Cerebellar cortex (tissue), 1 donor: Measurements from ENCODE around the gene IL1R1.

Experiments
- DNase-seq: peaks from one replicate; pipeline ENCODE4 v3.0.0-alpha.2; 2015; ENCODE audit warnings: low spot score

The IL1R1 gene

DNA sequence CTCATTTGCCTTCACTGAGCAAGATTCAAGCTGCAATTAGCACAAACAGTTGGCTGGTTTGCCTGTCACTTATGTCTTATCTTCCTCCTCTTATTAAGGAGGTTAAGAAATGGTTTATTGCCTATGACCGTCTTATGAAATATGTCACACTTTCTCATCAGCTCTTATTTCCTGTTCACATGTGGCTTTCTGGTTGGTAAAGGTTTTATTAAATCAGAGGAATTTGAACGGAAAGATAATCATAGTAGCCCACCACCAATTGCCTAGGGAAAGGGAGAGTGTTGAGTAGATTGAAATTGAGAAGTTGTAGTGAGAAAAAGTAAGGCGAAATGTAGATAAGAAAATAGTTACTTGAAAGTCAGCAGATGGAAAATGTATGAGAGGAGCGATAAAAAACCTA is 4.2 kb upstream of the IL1R1 start:
- no peak for DNase-seq

DNA sequence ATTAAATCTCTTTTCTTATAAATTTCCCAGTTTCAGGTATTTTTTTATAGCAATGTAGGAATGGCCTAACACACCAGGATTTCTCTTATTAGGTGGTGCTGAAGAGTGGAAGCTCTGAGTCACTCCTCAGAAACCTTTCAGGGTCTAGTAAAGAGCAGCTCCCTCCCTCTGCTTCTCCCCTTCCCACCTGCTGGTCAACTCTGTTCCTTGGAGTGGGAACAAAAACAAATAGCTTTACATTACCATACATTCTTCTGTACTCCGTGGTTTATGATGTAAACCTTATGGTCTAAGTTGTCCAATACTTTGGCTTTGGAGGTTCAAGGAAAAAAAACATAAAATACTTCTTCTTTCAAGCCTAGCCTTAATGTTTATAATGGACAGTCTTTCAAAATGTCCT is 2.7 kb upstream of the IL1R1 start:
- DNase-seq: no peak

DNA sequence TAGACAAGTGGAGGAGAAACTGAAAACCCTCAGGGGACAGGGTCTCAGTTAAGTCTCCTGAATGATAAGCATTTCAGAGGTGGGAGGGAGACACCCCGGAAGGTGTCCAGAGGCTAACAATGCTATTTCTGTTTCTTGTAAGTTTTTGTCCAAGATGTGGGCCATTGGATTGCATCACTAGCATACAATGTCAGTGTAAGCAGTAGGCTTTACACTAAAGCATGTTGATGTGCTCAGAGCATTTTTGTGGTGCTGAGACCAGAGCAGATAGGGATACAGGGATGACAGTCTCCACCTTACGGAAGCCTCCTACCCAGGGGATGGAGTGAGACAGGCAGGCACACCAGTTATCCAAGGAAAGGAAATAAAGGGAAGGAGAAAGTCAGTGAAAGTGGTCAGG is 2.2 kb upstream of the IL1R1 start:
- no peak for DNase-seq

DNA sequence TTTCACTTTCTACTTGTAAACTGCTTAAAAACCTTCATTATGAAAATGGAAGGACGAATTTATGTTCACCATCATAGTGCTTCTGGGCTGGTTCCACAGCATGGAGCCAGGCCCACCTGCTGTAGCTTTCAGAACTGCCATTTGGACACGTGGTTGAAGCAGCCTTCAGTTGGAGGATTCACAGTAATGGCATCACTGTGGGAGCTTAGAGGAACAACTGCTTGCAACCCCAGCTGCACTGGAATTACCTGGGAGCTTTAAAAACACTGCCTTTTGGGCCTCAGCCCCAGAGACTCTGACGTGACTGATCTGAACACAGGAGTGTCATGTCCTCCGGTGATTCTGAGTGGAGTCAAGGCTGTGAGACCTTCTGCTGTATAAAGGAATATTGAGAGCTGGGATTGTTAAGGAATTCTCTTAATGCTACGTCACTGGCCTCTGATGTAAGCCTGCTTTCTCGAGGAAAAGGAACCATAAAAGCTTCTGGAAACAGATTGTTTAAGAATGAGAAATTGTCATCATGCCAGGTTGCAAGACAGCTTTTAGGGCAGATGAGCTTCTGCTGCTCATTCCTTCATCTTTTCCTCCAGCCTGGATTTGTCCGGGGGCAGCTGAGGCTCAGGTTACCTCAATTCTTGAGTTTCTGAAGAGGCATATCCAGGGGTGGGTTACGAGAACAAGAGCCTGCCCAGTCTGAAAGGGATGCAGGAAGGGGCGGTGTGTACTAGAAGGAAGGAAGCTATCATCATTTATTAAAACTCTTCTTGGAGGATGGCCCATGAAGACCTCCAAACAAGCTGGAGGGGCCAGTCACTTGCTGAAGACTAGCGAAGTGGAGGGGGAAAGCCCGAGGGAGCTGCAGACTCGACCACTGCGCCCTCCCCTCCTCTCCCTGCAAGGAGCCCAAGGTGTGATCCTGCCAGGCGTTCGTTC is 1.3 kb upstream of the IL1R1 start:
- DNase-seq: no peak

DNA sequence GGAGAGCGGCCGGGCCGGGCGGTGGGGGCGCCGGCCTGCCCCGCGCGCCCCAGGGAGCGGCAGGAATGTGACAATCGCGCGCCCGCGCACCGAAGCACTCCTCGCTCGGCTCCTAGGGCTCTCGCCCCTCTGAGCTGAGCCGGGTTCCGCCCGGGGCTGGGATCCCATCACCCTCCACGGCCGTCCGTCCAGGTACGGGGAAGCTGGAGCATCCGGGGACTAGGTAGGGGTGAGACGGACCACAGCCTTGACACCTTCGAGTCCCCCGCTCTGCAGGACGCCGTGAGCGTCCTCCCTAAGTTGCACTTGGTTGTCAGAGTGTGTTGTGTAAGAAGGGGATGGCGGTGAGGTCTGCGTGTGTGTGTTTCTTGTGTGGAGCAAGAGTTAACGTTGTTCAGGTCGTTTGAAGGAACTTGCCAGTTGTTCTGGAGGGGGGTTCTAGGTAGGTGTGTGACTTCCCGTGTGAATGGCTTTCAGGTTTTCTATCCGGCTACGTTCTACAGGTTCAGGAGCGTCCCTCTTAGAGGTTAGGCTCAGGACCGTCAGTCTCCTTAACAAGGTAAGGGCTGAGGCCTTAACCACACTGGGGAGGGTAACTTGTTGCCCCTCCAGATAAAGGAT is 393 bp downstream of the IL1R1 start:
- DNase-seq: no peak

DNA sequence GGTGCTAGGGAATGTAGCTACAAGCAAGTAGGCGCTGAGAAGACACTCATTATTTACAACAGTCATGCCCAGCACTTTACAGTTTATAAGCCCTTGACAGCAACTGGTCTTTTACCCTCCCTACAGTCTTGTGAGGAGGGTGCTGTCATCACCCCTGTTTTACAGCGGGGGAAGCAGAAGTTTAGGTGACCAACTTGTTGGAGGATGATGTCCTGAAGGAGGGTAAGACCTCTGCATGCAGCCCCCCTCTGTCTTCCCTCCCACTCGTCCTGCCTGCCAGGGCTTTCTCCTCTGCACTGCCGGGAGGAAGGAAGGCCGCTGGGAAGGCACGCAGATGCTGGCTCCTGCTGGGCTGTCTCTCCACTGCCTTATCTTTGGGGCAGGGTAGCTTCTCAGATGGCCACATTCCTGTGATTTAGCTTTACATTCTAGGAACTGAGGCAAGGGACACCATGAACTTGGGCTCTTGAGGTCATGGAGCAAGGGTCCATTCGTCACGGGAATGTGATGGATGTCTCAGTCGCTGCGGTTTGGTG is 972 bp downstream of the IL1R1 start:
- no peak for DNase-seq

DNA sequence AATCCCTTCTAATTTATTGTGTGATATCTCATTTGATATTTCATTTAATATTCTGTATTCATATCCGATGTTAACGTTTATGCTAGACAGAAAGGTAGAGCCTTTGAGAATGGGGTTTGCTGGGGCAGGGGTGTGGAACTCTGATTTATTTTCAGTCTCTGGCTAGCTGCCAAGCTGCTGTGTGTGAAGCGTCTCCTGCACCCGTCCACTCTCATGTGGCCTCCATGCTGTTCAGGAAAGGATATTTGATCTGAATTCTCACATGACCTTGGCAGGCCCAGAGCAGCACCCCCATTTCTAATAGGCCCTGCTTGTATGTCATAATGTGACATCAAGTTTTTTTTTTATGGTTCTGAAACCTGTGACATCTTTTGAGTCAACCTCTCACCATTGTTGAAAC is 1.6 kb downstream of the IL1R1 start:
- no peak for DNase-seq

DNA sequence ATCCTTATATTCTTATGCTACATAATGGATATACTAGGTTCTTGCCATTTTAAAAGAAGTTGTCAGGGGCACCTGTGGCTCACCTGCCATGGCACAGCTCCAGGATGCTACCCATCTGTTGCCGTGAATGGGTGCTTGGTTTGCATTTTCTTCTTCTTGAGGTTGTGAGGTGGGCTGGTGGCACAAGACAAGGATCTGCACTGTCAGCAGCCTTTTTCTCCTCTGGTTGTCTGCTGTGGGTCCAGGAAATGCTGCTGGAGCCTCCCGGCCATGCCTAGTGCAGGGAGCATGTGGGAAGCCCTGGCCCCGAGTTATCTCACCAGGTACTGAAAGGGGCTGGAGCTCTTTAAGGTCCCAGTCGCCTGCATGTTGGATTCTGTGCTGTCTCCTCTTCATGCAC is 2.6 kb downstream of the IL1R1 start:
- no peak for DNase-seq

DNA sequence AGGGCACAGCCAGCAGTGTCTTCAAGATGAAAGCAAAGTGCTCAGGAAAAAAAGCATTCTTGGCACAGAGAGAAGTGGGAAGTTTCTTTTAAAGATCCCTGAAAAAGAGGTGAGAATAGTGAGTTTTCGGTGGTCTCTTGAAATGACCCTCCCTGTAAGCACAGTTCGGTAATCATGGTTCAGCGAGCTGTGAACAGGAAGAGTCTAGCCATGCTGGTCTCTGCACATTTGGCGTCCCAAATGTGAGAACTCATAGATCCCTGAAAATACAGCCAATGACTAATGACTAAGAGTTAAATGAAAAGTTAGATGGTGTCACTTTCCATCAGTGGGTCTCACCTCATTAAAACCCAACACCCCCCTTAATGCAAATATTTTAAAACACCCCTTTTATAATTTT is 3.4 kb downstream of the IL1R1 start:
- no peak for DNase-seq

DNA sequence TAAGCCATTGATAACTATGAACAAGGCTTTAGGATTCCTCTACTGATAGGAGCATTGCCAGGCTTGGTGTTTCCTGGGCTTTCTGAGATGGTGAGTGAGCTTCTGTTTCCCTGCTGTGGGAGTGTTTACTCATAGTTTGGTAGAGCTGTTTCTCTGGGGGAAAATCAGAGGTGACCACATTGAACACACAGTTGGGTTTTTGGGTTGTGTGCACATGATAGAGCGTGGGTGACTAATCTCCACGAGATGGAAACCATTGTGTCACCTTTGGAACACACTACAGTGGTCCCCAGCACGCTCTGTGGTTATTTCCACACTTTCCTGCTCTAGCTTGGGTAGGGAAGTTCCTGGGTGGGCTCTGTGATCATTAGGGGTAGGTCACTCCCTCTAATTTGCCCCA is 5.4 kb downstream of the IL1R1 start:
- no peak for DNase-seq

DNA sequence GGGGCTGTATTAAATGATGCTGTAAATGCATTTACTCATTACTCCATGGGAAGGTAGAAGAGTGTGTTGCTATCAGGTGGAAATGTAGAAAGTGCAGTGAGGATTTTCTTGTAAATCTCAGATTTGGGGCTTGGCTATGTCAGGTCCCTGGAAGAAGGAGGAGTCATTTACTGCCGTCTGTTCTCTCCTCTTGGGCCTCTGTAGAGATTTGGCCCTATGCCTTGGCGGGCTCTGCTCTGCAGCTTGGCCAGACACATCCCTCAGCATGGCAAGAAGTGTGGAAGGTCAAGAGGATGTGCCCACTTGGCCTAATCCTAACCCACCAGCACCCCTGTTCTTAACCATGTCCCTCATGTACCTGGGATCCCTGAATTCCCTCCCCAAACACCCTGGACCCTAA is 6.7 kb downstream of the IL1R1 start:
- no peak for DNase-seq

DNA sequence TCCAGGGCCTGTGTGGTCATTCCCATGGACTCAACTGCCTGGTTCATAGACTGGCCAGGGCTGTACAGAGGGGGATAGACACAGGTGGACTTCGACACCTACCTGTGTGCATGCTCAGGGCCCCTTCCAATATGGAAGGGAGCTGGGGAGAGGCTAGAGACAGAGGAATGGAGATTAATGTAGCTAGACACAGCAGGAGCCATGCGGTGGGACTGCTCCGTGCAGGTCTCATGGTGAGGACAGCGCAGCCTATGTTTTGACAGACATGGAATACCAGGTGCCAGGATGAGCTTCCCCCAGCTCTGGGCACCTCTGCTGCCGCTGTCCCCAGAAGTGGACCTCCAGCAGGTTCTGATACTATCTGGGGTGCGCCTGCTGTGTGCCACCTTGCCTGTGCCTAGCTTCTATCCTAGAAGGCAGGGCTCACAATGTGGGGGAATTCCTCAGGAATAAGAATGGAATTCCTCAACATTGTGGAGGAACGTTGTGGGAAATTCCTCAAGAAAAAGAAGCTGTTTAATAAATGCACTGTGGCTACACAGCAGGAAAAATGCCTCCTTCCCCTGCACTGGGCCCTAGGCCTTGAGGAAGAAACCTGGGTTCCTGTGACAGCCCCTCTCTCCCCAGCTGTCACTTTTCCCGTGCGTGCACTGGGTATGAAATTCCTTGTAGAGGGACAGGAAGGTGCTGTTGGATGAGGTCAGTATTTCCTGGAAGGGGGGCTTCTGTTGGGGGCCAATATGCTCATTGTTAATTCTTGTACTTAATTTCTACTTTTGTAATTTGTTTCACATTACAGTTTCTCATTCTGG is 7.3 kb downstream of the IL1R1 start:
- DNase-seq: no peak

DNA sequence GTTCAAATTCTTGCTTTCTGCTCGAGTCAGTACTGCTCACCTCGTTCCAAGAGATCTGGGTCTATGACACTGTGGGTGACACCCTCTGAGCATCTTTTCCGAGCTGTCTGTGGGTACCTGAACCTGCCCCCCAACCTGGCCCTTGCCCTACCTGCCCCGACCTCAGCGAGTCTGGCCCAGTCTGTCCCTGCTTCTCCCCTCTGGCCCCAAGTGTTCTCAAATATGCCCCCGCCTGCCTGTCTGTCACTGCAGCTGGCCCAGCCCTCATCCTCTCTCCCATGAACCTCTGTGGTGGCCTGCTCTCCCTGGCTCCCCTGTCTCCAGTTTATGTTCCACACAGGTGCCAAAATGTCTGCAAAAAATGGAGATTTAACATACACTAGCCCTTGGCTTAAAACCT is 11.8 kb downstream of the IL1R1 start:
- DNase-seq: no peak

DNA sequence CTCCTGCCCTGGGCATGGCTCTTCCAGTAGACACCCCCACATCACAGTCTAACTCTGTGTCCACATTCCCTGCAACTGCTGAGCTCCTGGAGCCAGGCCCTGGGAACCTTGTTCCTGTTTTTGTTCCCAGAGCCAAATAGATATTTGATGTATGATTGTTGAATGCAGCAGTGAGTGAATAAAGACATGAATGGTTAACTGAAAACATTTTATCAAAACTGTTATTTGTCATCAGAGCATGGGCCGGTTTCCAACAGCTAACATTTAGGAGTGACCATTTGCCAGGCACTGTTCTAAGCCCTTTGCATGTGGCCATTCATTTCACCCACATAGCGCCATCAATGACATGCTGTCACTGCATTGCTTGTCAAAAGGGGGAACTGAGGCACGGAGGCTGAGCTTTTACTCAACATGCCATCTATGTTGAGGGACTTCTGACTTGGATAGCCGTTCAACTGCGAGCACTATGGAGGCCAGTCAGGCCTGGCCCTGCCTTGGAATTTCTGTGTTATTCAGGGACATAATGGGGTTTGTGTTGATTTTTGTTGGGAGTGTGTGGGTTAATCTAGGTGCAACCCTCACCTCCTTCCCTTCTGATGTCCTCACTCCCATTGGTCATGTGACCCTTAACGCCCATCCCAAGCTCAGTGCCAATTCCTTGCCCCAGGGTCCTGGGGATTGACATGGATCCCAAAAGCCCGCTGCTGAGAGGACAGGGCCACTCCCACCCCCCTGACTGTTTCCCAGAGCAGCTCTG is 12.6 kb downstream of the IL1R1 start:
- no peak for DNase-seq

DNA sequence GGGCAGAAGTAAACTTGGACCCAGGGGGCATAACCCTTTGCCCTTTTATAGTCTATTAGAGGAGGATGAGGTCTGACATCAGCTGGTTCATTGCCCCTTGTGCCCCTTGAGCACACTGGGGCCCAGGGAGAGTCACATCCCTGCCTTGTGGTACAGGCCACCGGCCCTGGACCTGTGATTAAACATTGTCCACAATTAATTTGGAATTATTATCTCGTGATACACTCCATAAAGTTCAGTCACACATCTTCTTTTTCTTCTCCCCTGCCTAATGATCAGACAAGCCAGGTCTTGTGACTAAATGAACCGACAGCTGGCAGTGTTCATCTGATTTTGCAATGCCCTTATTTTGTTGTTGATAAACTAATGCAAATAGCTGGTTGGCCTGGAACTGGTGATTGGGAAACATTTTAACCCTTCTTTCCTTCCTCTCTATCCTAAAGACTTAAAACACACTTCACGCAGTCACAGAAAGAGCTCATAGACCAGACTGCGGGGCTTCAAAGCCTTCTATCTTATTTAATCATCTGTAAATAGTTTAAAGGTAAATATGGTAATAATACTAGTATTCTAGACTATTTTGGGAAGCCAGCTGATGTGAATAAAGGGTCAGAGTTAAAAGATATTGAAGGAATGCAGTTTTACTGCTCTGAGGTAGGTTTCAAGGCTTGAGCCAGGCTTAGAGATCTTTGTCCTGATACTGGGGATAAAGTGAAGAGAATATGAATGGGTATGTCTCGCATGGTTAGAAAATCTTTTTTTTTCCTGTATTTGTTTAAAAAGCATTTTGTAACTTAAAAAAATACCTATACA is 13.4 kb downstream of the IL1R1 start:
- DNase-seq: no peak

DNA sequence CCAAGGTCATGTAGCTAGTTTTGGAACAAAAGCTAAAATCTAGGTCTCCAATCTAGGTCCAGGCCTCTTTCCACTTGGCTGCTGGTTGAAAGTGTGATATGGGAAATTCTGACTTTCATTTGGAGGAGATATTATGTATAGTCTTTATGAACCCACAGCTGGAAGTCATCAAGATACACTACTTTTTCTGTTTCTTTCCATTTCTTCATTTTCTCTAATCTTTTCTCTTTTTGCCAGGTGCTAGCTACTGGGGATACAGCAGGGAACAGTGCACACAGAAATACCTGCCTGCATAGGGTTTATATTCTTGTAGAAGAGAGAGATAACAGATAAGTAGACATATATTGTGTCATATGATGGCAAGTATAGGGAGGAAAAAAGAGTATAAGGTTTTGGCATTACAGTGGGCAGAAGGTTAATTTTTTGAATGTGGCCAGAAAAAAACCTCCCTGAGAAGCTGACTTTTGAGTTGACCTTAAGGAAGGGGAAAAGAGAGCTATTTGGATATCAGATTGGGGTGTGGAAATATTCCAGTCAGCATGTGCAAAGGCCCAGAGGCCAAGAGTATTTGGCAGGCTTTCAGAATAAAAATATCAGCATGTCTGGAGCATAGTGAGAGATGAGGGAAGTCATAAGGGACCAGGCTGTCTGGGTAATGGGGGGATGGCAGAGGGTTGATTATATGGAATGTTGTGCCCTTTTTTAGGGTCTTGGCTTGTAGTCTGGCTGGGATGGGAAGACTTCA is 15.6 kb downstream of the IL1R1 start:
- no peak for DNase-seq

DNA sequence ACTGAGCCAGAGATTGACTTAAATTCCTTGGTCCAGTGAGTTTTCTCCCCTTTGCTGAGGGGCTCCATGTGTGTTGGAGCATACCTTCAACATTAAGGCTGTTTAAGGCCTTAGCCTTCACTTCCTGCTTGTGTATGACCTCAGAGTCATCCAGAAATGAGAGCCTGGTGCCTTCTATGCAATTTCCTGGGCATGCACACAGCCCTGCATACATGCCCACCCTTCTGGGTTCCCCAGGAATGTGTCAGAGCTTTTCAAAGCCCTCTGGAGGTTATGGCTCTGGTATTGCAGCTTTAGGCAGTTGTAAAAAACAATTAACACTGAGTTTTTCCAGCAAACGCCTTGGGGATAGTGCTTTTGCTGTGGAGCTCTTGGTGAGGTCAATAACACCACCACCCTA is 16.7 kb downstream of the IL1R1 start:
- no peak for DNase-seq

DNA sequence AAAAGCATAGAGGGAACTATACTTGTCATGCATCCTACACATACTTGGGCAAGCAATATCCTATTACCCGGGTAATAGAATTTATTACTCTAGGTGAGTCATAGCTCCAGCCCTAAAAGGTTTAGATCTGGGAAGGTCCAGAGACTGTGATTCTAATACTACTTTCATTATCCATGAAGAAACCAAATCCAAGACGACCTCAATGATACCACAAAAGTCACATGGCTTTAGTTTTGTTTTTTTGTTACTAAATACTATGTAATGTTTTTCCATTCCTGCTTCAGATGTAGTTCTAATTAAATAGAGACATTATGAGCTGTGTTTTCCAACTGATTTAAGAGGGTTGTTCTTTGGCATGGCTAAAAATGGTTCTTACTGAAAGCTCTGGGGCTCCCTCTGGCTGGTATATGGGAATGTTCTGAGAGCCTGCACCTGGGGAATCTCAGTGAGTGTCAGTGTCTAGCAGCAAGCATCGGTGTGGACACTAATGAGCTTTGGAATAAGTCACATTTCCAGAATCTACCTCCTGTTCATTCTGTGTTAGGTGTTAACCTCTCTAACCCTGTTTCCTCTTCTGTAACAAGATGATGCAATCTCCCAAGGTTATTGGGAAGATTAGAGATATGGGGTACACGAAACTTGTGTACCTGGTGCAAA is 23.8 kb downstream of the IL1R1 start:
- peak; percentile 16 for DNase-seq

DNA sequence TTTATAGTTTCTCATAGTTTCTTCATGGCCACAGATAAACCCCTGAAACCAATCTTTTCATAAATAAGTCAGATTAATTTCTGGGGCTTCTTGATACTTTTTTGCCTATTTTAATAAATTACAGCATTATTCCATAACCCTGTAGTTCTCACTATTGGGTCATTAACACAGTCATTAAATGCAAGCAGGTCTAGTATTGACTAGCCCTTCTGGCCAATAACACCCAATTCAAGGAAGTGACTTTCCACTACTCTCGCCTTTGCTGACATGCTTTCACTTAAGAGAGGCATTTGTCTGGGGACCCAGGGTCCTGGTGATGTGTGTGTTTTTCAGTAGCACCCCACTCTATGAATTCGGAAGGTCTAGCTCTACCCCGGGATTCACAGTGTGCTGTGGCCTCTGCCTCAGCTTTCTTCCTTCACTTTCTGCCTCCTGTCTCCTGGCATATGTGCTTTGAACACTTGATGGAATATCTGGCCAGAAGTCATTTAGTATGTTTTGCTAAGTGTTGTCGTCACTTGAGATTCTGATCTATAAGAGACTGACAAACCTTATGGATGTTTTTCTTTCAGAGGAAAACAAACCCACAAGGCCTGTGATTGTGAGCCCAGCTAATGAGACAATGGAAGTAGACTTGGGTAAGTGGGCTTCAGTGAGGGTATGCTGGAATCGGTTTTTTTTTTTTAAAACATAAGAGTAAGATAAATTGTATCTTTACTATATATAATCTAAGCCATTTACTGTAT is 25.7 kb downstream of the IL1R1 start:
- DNase-seq: no peak
